NCI-H1105 (cell line): ENCODE results near the gene BTBD6.

ENCODE experiments used
- DNase-seq: peaks from one replicate; lab custom pipeline; 2025; lab: John Stamatoyannopoulos, UW

The BTBD6 gene

DNA sequence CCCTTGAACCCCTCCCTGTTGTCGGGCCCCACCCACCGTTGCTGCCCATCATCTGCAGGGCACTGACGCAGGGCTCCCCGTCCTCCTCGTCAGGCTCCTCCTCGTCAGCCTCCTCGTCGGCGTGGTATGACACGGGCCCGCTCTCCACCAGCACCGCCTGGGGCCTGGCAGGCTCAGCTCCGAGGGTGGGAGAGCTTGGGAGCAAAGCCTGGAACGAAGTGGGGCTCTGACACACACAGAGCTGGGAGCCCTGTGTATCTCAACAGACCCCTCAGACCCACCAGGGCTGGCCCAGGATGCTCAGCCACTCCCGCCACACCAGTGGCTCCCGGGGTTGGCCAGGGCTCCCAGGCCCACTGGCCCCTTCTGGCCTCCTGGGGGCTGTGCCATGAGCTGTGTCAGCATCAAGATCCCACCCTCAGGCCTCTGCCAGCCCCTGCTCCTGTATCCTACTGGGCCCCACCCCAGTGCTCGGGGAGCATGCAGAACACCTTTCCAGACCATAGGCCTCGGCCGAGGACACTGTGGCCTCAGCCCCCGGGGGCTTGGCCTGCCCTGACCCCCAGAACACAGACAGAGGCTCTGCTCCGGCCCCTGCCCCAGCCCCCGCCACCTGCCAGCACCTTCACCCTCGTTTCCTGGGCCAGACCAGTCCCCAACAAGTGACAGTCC lies 37.1 kb upstream of the BTBD6 start:
- DNase-seq: no peak

DNA sequence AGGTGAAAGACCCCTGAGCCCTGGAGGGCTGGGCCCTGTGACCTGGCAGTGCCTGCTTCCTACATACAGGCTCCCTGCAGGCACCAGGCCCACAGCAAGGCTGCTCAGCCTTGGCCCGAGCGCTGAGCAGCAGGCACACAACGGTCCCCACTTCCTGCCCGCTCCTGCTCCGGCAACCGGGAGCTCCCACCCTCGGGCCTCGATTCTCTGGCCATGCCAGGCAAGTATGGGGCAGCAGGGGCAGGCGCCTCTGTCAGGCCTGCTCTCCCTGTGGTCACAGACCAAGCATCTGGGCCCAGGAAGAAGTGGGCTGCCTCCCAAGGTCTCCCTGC lies 36.6 kb upstream of the BTBD6 start:
- no peak for DNase-seq

GRCh38 chr14:105212541-105213300 lies 35.6 kb upstream of the BTBD6 start:
- no peak for DNase-seq

- no peak for DNase-seq
Measured at GRCh38 chr14:105213361-105213760, 35.0 kb upstream of the BTBD6 start.

DNA sequence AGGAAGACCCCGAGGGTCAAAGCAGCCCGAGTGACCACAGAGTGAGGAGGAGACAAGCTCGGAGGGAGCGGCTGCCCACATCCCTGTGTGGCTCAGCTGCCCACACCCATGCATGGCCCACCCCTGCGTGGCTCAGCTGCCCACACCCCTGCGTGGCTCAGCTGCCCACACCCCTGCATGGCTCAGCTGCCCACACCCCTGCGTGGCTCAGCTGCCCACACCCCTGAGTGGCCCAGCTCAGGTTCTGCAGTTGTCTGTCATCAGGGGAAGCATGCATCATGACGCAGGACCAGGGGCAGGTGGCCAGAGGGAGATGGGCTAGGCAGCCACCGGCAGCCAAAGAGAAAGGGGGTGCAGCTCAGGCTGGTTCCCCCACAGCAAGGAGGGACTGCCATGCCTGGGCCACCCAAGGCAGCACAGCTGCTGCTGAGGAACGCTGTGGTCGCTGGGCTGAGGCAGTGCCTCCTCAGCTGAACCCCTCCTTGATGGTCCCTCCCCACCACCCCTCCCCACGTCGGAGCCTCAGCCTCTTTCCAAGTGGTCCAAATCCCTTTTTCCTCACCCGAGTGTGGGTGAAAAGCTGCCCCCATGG lies 33.9 kb upstream of the BTBD6 start:
- no peak for DNase-seq

DNA sequence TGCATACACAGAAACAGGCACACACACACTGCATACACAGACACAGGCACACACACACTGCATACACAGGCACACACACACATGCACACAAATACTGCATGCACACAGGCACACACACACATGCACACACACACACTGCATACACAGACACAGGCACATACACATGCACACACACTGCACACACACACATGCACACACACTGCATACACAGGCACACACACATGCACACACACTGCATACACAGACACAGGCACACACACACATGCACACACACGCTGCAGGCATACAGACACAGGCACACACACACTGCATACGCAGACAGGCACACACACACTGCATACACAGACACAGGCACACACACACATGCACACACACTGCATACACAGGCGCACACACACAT lies 32.7 kb upstream of the BTBD6 start:
- no peak for DNase-seq

- DNase-seq: no peak
Measured at GRCh38 chr14:105216490-105217247, 31.7 kb upstream of the BTBD6 start.

DNA sequence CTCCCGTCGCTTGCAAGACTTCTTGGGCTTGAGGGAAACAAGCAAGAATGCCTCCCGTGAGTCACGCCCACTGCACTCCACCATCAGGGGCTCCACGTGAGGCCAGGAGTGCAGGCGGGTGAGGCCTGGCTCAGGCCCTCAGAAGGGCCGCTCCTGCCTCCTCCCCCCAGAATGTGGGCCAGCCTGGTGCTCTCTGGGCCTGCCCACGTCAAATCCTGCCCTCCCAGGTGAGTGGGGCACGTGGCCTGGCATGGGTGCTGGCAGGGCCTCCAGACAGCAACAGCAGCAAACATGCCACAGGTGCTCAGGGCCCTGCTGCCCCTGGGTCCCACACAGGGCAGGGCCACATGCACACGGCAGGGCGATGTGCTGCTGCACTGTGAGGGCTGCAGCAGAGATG lies 30.6 kb upstream of the BTBD6 start:
- DNase-seq: no peak

DNA sequence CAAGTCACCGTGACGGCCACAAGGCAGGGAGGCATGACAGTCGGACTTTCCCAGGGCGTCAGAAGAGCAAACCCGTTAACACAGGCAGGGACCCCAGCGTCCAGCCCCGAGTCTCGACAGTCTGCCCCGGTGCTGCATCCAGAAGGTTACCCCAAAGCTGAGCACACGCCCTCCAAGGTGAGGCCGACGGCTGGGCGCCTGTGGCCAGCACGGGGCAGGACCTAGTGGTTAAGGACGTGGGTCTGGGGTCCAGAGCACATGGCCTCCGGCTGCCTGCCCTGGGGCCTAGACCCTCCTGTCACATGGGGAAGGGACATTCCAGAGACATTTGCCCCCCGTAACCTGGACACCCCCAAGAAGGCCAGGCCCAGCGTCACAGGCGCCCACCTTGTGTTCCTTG lies 29.7 kb upstream of the BTBD6 start:
- no peak for DNase-seq

DNA sequence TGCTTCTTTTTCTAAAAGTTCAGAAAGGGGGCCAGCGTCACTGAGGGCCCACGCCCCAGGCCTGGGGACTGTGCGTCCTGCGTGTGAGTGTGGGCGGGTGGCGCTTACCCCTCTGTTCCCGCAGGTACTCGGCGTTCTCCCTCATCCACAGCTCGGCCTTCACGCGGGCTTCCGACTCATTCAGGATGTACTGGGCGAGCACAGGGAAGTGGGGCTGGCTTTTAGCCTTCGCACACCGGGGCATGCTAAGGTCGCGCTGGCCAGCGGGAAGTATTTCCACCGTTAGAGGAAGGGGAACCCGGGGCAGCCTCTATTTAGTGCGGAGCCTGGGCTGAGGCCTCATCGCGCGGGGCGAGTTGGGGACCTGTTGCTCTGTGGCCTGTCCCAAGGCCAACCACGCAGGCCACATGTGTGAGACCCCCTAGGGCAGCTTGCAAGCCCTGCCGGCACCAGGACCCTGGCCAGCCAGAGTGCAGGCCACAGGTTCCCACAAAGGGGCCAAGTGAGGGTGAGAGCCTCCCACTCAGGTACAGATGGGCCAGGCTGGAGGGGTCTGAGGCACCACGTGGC lies 29.2 kb upstream of the BTBD6 start:
- DNase-seq: no peak

DNA sequence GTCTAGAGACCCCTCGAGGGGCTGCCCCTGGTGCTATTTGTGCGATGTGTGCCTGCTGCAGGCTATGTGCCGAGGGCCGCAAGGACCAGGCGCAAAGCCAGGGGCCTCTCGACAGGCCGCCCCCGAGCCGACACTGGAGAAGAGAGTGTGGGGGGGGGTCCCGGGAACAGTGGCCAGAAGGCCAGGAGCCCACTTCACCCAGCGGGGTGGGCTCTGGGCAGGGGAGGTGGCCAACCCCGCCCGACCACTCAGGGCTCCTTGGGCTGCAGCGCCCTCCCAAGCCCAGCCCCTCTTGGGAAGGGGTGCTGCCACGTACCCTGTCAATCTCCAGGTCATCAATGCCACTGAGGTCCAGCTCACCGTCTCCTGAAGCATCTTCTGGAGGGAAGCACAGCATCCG lies 28.6 kb upstream of the BTBD6 start:
- DNase-seq: no peak

DNA sequence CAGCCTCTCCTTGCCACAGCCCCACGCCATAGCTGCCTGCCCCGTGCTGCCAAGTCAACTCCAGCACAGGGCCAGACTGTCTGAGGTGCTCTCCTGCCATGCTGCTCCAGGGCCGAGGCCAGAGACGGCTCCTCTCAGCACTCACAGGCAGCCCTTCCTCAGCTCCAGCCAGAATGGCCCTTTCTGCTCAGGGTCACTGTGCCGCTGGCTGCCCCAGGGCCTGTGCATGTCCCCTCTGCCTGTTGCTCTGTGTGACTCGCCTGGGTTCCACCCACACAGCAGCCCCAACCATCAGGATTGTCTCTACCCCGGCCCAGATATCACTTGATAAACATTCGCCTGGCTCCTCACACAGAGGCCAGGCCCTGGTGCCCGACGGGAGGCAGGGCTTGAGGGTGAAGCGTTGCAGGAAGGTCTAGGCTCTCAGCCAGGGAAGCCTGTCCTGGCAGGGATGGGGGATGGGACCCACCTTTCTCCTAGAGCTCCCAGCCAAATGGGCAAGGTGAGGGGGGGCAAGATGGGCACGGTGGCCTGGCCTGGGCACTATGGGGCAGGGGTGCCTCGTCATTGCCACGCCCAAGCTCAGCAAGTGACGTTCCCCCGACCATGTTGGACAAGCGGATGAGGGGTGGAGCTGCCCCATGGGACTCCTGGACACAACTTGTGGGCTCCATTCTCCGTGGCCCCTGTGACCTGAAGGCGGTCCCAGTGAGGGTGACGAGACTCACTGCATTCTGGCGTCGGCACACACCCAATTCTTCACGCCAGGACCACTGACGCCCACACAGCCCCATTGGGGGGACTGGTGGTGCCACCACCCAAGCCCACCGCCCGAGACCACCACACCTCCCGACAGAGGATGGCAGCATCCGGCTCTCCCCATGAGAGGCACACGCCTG lies 27.4 kb upstream of the BTBD6 start:
- no peak for DNase-seq

GRCh38 chr14:105221598-105222178 lies 26.6 kb upstream of the BTBD6 start:
- no peak for DNase-seq

- no peak for DNase-seq
Measured at GRCh38 chr14:105223260-105223659, 25.1 kb upstream of the BTBD6 start.

GRCh38 chr14:105223770-105224544 lies 24.4 kb upstream of the BTBD6 start:
- DNase-seq: no peak

GRCh38 chr14:105224845-105225570 lies 23.3 kb upstream of the BTBD6 start:
- DNase-seq: no peak

- DNase-seq: no peak
Measured at GRCh38 chr14:105226198-105226597, 22.1 kb upstream of the BTBD6 start.

- DNase-seq: no peak
Measured at GRCh38 chr14:105227346-105227745, 21.0 kb upstream of the BTBD6 start.

GRCh38 chr14:105228562-105228961 lies 19.8 kb upstream of the BTBD6 start:
- no peak for DNase-seq
